Kidney (tissue), 14 donors: ENCODE measurements around the gene ZNF699. TPM values are rescaled to one million over a fixed set of nuclear protein-coding genes. Genes with fewer than 3 reads are reported as not detected.

Experiments used
- DNase-seq, 5 donors: peaks; one replicate each; pipeline ENCODE4 v3.0.0-alpha.2; 2013 to 2020
- FAIRE-seq: peaks from 2 replicates; lab custom pipeline; 2012; peaks lifted over from hg19 to GRCh38; lab: Jason Lieb, UNC
- H3K27ac ChIP-seq, 2 donors: one replicate each; pipeline ENCODE4 v1.7.0; 2013; ENCODE audit warnings: low read depth in 2 of 2, low read length in 2 of 2, inconsistent platforms in 1 of 2
- H3K27me3 ChIP-seq: one replicate; pipeline ENCODE4 v1.7.1; 2013; ENCODE audit warnings: low read length, inconsistent platforms; ENCODE audit not compliant: control insufficient read depth, insufficient read depth
- H3K36me3 ChIP-seq, 3 donors: one replicate each; pipeline versions ENCODE4 v1.7.0 to v1.7.1; 2013; ENCODE audit warnings: low read length in 3 of 3, control low read depth in 1 of 3, inconsistent platforms in 1 of 3; ENCODE audit not compliant: insufficient read depth in 3 of 3, control insufficient read depth in 2 of 3
- H3K4me1 ChIP-seq, 3 donors: one replicate each; pipeline versions ENCODE4 v1.7.0 to v1.7.1; 2013; ENCODE audit warnings: low read length in 3 of 3, inconsistent platforms in 1 of 3, low read depth in 1 of 3; ENCODE audit not compliant: control insufficient read depth in 2 of 3, insufficient read depth in 2 of 3
- H3K4me3 ChIP-seq, 3 donors: one replicate each; pipeline versions ENCODE4 v1.7.0 to v1.8.1; 2013; ENCODE audit warnings: low read length in 3 of 3, control low read depth in 1 of 3, inconsistent platforms in 1 of 3
- H3K9ac ChIP-seq, 3 donors: one replicate each; pipeline versions ENCODE4 v1.7.0 to v1.7.1; 2013; ENCODE audit warnings: low read length in 3 of 3, control low read depth in 1 of 3, inconsistent platforms in 1 of 3
- H3K9me3 ChIP-seq, 3 donors: one replicate each; pipeline versions ENCODE4 v1.7.0 to v1.7.1; 2013; ENCODE audit warnings: low read length in 3 of 3, control low read depth in 1 of 3, inconsistent platforms in 1 of 3; ENCODE audit not compliant: control insufficient read depth in 2 of 3, insufficient read depth in 1 of 3
- CTCF ChIP-seq: IDR thresholded peaks from 3 replicates; pipeline ENCODE4 v1.5.1; 2012; ENCODE audit warnings: mild to moderate bottlenecking, moderate library complexity, borderline replicate concordance; ENCODE audit not compliant: insufficient read depth; ENCODE audit errors: extremely low read depth
- intact Hi-C: fragments of 100-400 bp; cut with DNase I; formaldehyde crosslinking; loops from one replicate; pipeline ENCODE4 v1.11.1; 2022
- polyA plus RNA-seq: library from polyadenylated mRNA; stranded (reverse); fragments of 350-450 nt; fragmentation: Illumina TruSeq; extraction: RNeasy Lipid Tissue Mini Kit (QIAGEN cat#74804); gene quantifications from one replicate; pipeline ENCODE4 v1.2.3, GENCODE V29; 2014; ENCODE audit warnings: low read depth, low replicate concordance; ENCODE audit not compliant: insufficient read depth
- total RNA-seq: library from RNA; stranded (reverse); fragmentation: NEBNext Ultra II Directional; extraction: Animal tissue kit (Norgen Biotek cat#: 25700); gene quantifications from one replicate; pipeline ENCODE4 v1.2.1, GENCODE V29; 2021
- donor health status: control.
- donor health status: control.
- donor health status: control.
- donor health status: control.
- donor health status: control.
- donor health status: DM: yes; HTN: yes; CAD: no.
- donor health status: Normal renal cell carcinoma (clear cell type).

The ZNF699 gene
- total and polyA plus RNA-seq, 2 donors from 2014 or later = 0.69 to 11.4 TPM

- DNase-seq = no peak
- H3K27me3 ChIP-seq = no peaks in the 10 kb centered on the region
- no peak within 1 kb of the TSS for H3K4me3 ChIP-seq
- no peak within 1 kb of the TSS for H3K9ac ChIP-seq
- FAIRE-seq = no peak
- no peaks in the 10 kb centered on the region for H3K36me3 ChIP-seq
- no peaks in the 10 kb centered on the region for H3K9me3 ChIP-seq
- intact Hi-C loops = no loop called here
- no peak for TF ChIP-seq CTCF
- H3K27ac ChIP-seq = no peak within 1 kb of the TSS
- H3K4me1 ChIP-seq = no peaks in the 10 kb centered on the region
Measured at GRCh38 chr19:9250630-9251029, 59.0 kb downstream of the ZNF699 start, which contains the start of gene OR7E24. TSS of gene OR7E24 (plus strand) at chr19:9250930. CDS start at chr19:9251044, 114 bp downstream.

Other genes with a start within 250 kb of the ZNF699 start
- not detected for gene OR1M1, start 222.8 kb downstream of the ZNF699 start, total RNA-seq
- gene OR1M1, start 222.8 kb downstream of the ZNF699 start, polyA plus RNA-seq = not detected
- gene OR7G2, start 202.4 kb downstream of the ZNF699 start, total RNA-seq = not detected
- gene OR7G2, start 202.4 kb downstream of the ZNF699 start, polyA plus RNA-seq = not detected
- gene OR7G1, start 194.1 kb downstream of the ZNF699 start, total RNA-seq = not detected
- not detected for gene OR7G1, start 194.1 kb downstream of the ZNF699 start, polyA plus RNA-seq
- gene OR7G3, start 182.9 kb downstream of the ZNF699 start, total RNA-seq = not detected
- gene OR7G3, start 182.9 kb downstream of the ZNF699 start, polyA plus RNA-seq = not detected
- gene ZNF317, start 169.4 kb downstream of the ZNF699 start, total RNA-seq = 32.6 TPM
- gene ZNF317, start 169.4 kb downstream of the ZNF699 start, polyA plus RNA-seq = 30.2 TPM
- not detected for gene OR7D2, start 130.9 kb downstream of the ZNF699 start, total RNA-seq
- not detected for gene OR7D2, start 130.9 kb downstream of the ZNF699 start, polyA plus RNA-seq
- not detected for gene OR7D4, start 90.2 kb downstream of the ZNF699 start, total RNA-seq
- not detected for gene OR7D4, start 90.2 kb downstream of the ZNF699 start, polyA plus RNA-seq
- gene OR7E24, start 58.9 kb downstream of the ZNF699 start, total RNA-seq = not detected
- gene OR7E24, start 58.9 kb downstream of the ZNF699 start, polyA plus RNA-seq = not detected
- gene ZNF559, start 14.3 kb upstream of the ZNF699 start, total RNA-seq = 28.5 TPM
- gene ZNF559, start 14.3 kb upstream of the ZNF699 start, polyA plus RNA-seq = 19.5 TPM
- gene ZNF177, start 53.2 kb upstream of the ZNF699 start, total RNA-seq = 1.8 TPM
- gene ZNF177, start 53.2 kb upstream of the ZNF699 start, polyA plus RNA-seq = 5.7 TPM
- gene ZNF266, start 125.7 kb upstream of the ZNF699 start, total RNA-seq = 31.4 TPM
- gene ZNF266, start 125.7 kb upstream of the ZNF699 start, polyA plus RNA-seq = 8.4 TPM
- gene ZNF560, start 188.8 kb upstream of the ZNF699 start, total RNA-seq = not detected
- gene ZNF560, start 188.8 kb upstream of the ZNF699 start, polyA plus RNA-seq = not detected
- gene ZNF426, start 228.8 kb upstream of the ZNF699 start, total RNA-seq = 22.9 TPM
- gene ZNF426, start 228.8 kb upstream of the ZNF699 start, polyA plus RNA-seq = 2.9 TPM